TTC549 (cell line): ENCODE data around the gene ARHGAP27.

Experiments
- FAIRE-seq: peaks from 2 replicates; lab custom pipeline; 2012; peaks lifted over from hg19 to GRCh38; lab: Jason Lieb, UNC

Gene ARHGAP27

GRCh38 chr17:45408611-45409421 is 23.9 kb downstream of the ARHGAP27 start:
- FAIRE-seq, result no peak

- FAIRE-seq, result no peak
These were observed 26.6 kb downstream of the ARHGAP27 start for GRCh38 chr17:45406107-45406506.

- no peak for FAIRE-seq
These were observed 27.2 kb downstream of the ARHGAP27 start for GRCh38 chr17:45405250-45406086.

- FAIRE-seq, result no peak
These were observed 27.8 kb downstream of the ARHGAP27 start for GRCh38 chr17:45404870-45405249.

GRCh38 chr17:45403906-45404490 is 28.7 kb downstream of the ARHGAP27 start:
- no peak for FAIRE-seq

- FAIRE-seq, result no peak
These were observed 29.8 kb downstream of the ARHGAP27 start for GRCh38 chr17:45402916-45403315.

GRCh38 chr17:45398800-45399199 is 33.9 kb downstream of the ARHGAP27 start:
- no peak for FAIRE-seq

GRCh38 chr17:45397796-45398195 is 34.9 kb downstream of the ARHGAP27 start:
- FAIRE-seq, result no peak

- no peak for FAIRE-seq
These were observed 36.0 kb downstream of the ARHGAP27 start for GRCh38 chr17:45396496-45397205.

- FAIRE-seq, result no peak
These were observed 36.9 kb downstream of the ARHGAP27 start for GRCh38 chr17:45395569-45396415.

GRCh38 chr17:45394913-45395568 is 37.6 kb downstream of the ARHGAP27 start:
- FAIRE-seq, result no peak

GRCh38 chr17:45394564-45394912 is 38.1 kb downstream of the ARHGAP27 start:
- no peak for FAIRE-seq

GRCh38 chr17:45394091-45394490 is 38.6 kb downstream of the ARHGAP27 start:
- FAIRE-seq, result no peak

GRCh38 chr17:45393411-45393810 is 39.3 kb downstream of the ARHGAP27 start:
- no peak for FAIRE-seq

- no peak for FAIRE-seq
These were observed 40.8 kb downstream of the ARHGAP27 start for GRCh38 chr17:45391918-45392317.

GRCh38 chr17:45391291-45391690 is 41.4 kb downstream of the ARHGAP27 start:
- no peak for FAIRE-seq

GRCh38 chr17:45389354-45389753 is 43.3 kb downstream of the ARHGAP27 start:
- FAIRE-seq, result no peak

GRCh38 chr17:45388604-45389325 is 43.9 kb downstream of the ARHGAP27 start:
- no peak for FAIRE-seq

GRCh38 chr17:45387739-45388138 is 44.9 kb downstream of the ARHGAP27 start:
- no peak for FAIRE-seq

GRCh38 chr17:45386178-45386577 is 46.5 kb downstream of the ARHGAP27 start:
- FAIRE-seq, result no peak
